ENCODE measurements around the gene TIMP3. TPM values are rescaled to one million over a fixed set of nuclear protein-coding genes. Genes with fewer than 3 reads are reported as not detected.
"Not testable (repeated sequence)": the region's sequence is repeated elsewhere in the genome, so short reads cannot be mapped to it uniquely, and the experiment has no call there.

The TIMP3 gene
- total RNA-seq: not detected

GRCh38 chr22:32801537-32802236, at the start of gene TIMP3:
Gene TIMP3 (plus strand): TSS chr22:32801705. CDS start chr22:32802002, 297 bp downstream.
- H3K27ac Mint-ChIP-seq: no peak within 1 kb of the TSS
- H3K9me3 Mint-ChIP-seq: no peaks in the 10 kb centered on the region
- no peaks in the 10 kb centered on the region for H3K36me3 Mint-ChIP-seq (ENCODE audit: low read depth)
- intact Hi-C loops (cut with micrococcal nuclease): no loop called here
- H3K27me3 Mint-ChIP-seq (ENCODE audit: low read depth): peaks cover 57% of the 10 kb centered on the region
- peaks cover 4% of the 10 kb centered on the region for H3K4me1 Mint-ChIP-seq (ENCODE audit: low read depth)
- CTCF ChIA-PET: interaction anchor here (0.6 kb wide), 1 partner anchor 196 kb away, joined by 3 read pairs; no protein-coding TSS in a partner anchor
- no peak within 1 kb of the TSS for H3K4me3 Mint-ChIP-seq
- DNase-seq: no peak

GRCh38 chr22:32752326-32752725, 49.2 kb upstream of the TIMP3 start:
- H3K4me3 Mint-ChIP-seq: no peak overlapping the region
- intact Hi-C loops (cut with micrococcal nuclease): no loop called here
- H3K36me3 Mint-ChIP-seq (ENCODE audit: low read depth): no peaks in the 10 kb centered on the region
- no peak for DNase-seq
- H3K27ac Mint-ChIP-seq: no peak overlapping the region
- H3K4me1 Mint-ChIP-seq (ENCODE audit: low read depth): peaks cover 2% of the 10 kb centered on the region
- no peaks in the 10 kb centered on the region for H3K9me3 Mint-ChIP-seq
- CTCF ChIA-PET: no interaction called here
- no peaks in the 10 kb centered on the region for H3K27me3 Mint-ChIP-seq (ENCODE audit: low read depth)

- Mint-ChIP-seq H3K4me1 (ENCODE audit: low read depth) (peaks cover 2% of the 10 kb centered on the region), H3K9me3 (no peaks in the 10 kb centered on the region), H3K4me3 (no peak overlapping the region), H3K36me3 (ENCODE audit: low read depth) (no peaks in the 10 kb centered on the region), H3K27me3 (ENCODE audit: low read depth) (no peaks in the 10 kb centered on the region), H3K27ac (no peak overlapping the region)
- intact Hi-C loops (cut with micrococcal nuclease): no loop called here
- CTCF ChIA-PET: no interaction called here
- DNase-seq: no peak
These were observed 48.5 kb upstream of the TIMP3 start for GRCh38 chr22:32752816-32753520.

DNA sequence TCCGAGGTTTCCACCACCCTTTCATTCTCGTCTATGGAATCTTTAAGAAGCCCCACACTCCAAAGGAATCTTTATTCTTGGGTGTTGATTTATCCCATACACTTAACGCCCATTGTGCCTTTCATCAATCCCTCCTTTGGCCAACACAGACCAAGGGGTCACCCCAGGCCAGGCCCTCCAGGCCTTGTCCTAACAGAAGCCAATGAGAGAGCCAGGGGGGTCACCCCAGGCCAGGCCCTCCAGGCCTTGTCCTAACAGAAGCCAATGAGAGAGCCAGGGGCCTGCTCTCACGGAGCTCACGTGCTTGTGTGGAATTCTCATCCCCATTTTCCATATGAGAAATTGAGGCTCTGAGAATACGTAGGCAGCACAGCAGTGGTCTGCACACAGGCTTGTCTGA, 47.9 kb upstream of the TIMP3 start:
- intact Hi-C loops (cut with micrococcal nuclease): no loop called here
- Mint-ChIP-seq H3K9me3 (no peaks in the 10 kb centered on the region), H3K4me1 (ENCODE audit: low read depth) (peaks cover 2% of the 10 kb centered on the region), H3K27ac (no peak overlapping the region), H3K36me3 (ENCODE audit: low read depth) (no peaks in the 10 kb centered on the region), H3K27me3 (ENCODE audit: low read depth) (no peaks in the 10 kb centered on the region), H3K4me3 (no peak overlapping the region)
- CTCF ChIA-PET: no interaction called here
- DNase-seq: no peak

DNA sequence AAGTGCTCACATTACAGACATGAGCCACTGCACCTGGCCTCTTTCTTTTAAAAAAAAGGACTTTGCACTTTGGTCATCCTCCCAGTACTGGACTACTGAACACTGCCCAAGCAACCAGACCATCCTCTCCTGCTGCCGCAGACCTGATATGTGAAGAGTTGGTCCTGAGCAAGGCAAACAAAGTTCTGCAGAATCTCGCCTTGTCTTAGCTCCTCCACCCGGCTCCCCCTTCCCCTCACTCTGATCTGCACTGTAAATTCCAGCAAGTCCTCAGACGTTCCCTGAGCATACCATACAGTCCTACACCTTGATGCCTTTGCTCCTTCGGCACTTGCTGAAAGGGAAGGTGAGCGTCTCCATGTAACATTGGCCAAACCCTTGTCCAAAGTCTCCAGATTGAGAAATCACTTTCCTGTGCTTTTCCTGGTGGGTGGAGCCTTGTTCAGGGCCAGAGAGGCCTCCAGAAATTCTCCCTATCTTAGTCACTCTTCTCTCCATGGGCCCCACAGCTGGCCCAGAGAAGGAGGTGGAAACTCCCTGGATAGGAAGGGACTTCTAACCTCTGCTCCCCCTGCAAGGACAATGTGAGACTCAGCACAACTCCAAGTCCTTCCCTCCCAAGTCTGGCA, 47.0 kb upstream of the TIMP3 start:
- Mint-ChIP-seq H3K9me3 (no peaks in the 10 kb centered on the region), H3K27me3 (ENCODE audit: low read depth) (no peaks in the 10 kb centered on the region), H3K4me3 (no peak overlapping the region), H3K27ac (no peak overlapping the region), H3K36me3 (ENCODE audit: low read depth) (no peaks in the 10 kb centered on the region), H3K4me1 (ENCODE audit: low read depth) (peaks cover 2% of the 10 kb centered on the region)
- CTCF ChIA-PET: no interaction called here
- DNase-seq: no peak
- intact Hi-C loops (cut with micrococcal nuclease): no loop called here

DNA sequence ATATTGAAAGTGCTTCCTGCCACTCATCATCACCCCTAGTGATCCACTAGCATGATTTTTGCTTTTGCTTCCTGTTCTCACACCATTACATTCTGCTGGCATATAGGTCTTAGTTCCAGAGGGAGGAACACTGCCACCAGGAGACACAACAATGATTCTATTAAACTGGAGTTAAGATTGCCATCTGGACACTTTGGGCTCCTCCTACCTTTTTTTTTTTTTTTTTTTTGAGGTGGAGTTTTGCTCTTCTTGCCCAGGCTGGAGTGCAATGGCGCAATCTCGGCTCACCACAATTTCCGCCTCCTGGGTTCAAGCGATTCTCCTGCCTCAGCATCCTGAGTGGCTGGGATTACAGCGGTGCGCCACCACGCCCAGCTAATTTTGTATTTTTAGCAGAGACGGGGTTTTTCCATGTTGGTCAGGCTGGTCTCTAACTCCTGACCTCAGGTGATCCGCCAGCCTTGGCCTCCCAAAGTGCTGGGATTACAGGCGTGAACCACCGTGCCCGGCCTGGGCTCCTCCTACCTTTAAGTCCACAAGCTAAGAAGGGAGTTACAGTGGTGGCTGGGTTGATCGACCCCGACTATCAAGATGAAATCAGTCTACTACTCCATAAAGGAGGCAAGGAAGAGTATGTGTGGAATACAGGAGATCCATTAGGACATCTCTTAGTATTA, 44.3 kb upstream of the TIMP3 start:
- intact Hi-C loops (cut with micrococcal nuclease); H3K27ac Mint-ChIP-seq; CTCF ChIA-PET; H3K36me3 Mint-ChIP-seq (ENCODE audit: low read depth); H3K9me3 Mint-ChIP-seq; H3K4me3 Mint-ChIP-seq; H3K4me1 Mint-ChIP-seq (ENCODE audit: low read depth); DNase-seq: not testable (repeated sequence)
- H3K27me3 Mint-ChIP-seq (ENCODE audit: low read depth): peaks cover 13% of the 10 kb centered on the region

DNA sequence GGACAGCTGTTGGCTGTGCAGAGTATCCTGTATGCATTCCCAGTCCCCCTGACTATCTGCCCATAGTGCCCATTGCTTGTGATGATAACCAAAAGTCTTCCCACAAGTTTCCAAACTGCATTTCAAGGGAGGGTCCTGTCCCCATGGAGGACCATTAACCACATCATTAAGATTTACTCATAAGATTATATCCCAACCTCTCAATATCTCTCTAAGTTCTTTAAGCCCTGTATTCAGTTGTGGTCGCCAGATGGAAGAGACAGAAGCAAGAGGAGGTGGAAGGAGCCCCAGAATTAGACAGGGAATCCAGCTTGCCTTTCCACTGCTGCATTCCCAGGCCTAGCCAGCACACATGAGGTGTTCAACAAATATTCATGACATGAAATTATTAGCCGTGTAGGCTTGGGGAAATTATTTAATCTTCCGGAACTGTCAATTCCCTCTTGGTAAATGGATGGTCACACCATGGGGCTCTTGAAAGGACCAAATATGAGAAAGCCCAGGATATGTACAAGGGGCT, 42.6 kb upstream of the TIMP3 start:
- CTCF ChIA-PET: no interaction called here
- H3K4me3 Mint-ChIP-seq: no peak overlapping the region
- intact Hi-C loops (cut with micrococcal nuclease): no loop called here
- no peaks in the 10 kb centered on the region for H3K9me3 Mint-ChIP-seq
- no peaks in the 10 kb centered on the region for H3K36me3 Mint-ChIP-seq (ENCODE audit: low read depth)
- no peak overlapping the region for H3K27ac Mint-ChIP-seq
- DNase-seq: no peak
- H3K27me3 Mint-ChIP-seq (ENCODE audit: low read depth): peaks cover 22% of the 10 kb centered on the region
- peaks cover 2% of the 10 kb centered on the region for H3K4me1 Mint-ChIP-seq (ENCODE audit: low read depth)

DNA sequence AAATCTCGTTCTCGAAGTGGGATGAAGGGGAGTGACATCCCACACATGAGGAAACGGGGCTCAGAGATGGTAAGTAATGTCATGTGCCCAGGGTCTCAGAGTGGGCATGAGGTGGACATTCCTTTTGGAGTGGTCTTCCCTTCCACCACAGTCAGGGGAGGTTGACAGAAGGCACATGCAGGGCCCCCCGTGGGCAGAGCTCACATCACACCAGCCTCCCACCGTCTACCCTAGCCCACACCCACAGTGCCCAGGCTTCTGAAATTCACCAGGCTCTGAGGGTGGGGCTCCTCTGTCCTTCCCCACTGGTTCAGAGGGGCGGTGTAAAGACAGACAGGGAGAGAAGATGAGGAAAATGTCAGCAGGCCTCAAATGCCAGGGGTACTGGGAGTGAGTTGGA, 41.1 kb upstream of the TIMP3 start:
- H3K36me3 Mint-ChIP-seq (ENCODE audit: low read depth): no peaks in the 10 kb centered on the region
- DNase-seq: no peak
- CTCF ChIA-PET: interaction anchor here (0.6 kb wide), 1 partner anchor 28 kb away, joined by 4 read pairs; no protein-coding TSS in a partner anchor
- no peak overlapping the region for H3K4me3 Mint-ChIP-seq
- intact Hi-C loops (cut with micrococcal nuclease): no loop called here
- no peaks in the 10 kb centered on the region for H3K9me3 Mint-ChIP-seq
- H3K4me1 Mint-ChIP-seq (ENCODE audit: low read depth): peaks cover 2% of the 10 kb centered on the region
- H3K27me3 Mint-ChIP-seq (ENCODE audit: low read depth): peaks cover 28% of the 10 kb centered on the region
- H3K27ac Mint-ChIP-seq: no peak overlapping the region

GRCh38 chr22:32760815-32761214, 40.7 kb upstream of the TIMP3 start:
- Mint-ChIP-seq H3K9me3 (no peaks in the 10 kb centered on the region), H3K27ac (no peak overlapping the region), H3K27me3 (ENCODE audit: low read depth) (peaks cover 28% of the 10 kb centered on the region), H3K4me3 (no peak overlapping the region), H3K4me1 (ENCODE audit: low read depth) (peaks cover 2% of the 10 kb centered on the region), H3K36me3 (ENCODE audit: low read depth) (no peaks in the 10 kb centered on the region)
- no peak for DNase-seq
- CTCF ChIA-PET: no interaction called here
- intact Hi-C loops (cut with micrococcal nuclease): no loop called here

- DNase-seq: no peak
- no peak overlapping the region for H3K27ac Mint-ChIP-seq
- peaks cover 2% of the 10 kb centered on the region for H3K4me1 Mint-ChIP-seq (ENCODE audit: low read depth)
- no peak overlapping the region for H3K4me3 Mint-ChIP-seq
- intact Hi-C loops (cut with micrococcal nuclease): no loop called here
- no peaks in the 10 kb centered on the region for H3K9me3 Mint-ChIP-seq
- H3K36me3 Mint-ChIP-seq (ENCODE audit: low read depth): no peaks in the 10 kb centered on the region
- CTCF ChIA-PET: no interaction called here
- peaks cover 28% of the 10 kb centered on the region for H3K27me3 Mint-ChIP-seq (ENCODE audit: low read depth)
These were observed 40.1 kb upstream of the TIMP3 start for GRCh38 chr22:32761251-32761903.

- CTCF ChIA-PET: no interaction called here
- H3K9me3 Mint-ChIP-seq: no peaks in the 10 kb centered on the region
- H3K27ac Mint-ChIP-seq: no peak overlapping the region
- no peaks in the 10 kb centered on the region for H3K36me3 Mint-ChIP-seq (ENCODE audit: low read depth)
- H3K4me3 Mint-ChIP-seq: no peak overlapping the region
- peaks cover 28% of the 10 kb centered on the region for H3K27me3 Mint-ChIP-seq (ENCODE audit: low read depth)
- H3K4me1 Mint-ChIP-seq (ENCODE audit: low read depth): no peaks in the 10 kb centered on the region
- intact Hi-C loops (cut with micrococcal nuclease): no loop called here
- no peak for DNase-seq
These were observed 37.0 kb upstream of the TIMP3 start for GRCh38 chr22:32764330-32765131.
